Right renal cortex interstitium (tissue), 3 donors: ENCODE results near the gene INSYN2A. TPM values are rescaled to one million over a fixed set of nuclear protein-coding genes. Genes with fewer than 3 reads are reported as not detected.

Experiments used
- DNase-seq, 3 donors: peaks; one replicate each; pipeline ENCODE4 v3.0.0-alpha.2; 2013; ENCODE audit warnings: low read depth in 3 of 3, low spot score in 2 of 3
- polyA plus RNA-seq, 3 donors: library from polyadenylated mRNA; unstranded; fragments of 120-200 nt; gene quantifications; one replicate each; pipeline ENCODE4 v1.2.1, GENCODE V29; 2013; ENCODE audit not compliant: insufficient read length in 3 of 3

INSYN2A gene
- polyA plus RNA-seq, result 1 to 10 TPM; 3.9 to 7.3 (median 4.3) TPM

DNA sequence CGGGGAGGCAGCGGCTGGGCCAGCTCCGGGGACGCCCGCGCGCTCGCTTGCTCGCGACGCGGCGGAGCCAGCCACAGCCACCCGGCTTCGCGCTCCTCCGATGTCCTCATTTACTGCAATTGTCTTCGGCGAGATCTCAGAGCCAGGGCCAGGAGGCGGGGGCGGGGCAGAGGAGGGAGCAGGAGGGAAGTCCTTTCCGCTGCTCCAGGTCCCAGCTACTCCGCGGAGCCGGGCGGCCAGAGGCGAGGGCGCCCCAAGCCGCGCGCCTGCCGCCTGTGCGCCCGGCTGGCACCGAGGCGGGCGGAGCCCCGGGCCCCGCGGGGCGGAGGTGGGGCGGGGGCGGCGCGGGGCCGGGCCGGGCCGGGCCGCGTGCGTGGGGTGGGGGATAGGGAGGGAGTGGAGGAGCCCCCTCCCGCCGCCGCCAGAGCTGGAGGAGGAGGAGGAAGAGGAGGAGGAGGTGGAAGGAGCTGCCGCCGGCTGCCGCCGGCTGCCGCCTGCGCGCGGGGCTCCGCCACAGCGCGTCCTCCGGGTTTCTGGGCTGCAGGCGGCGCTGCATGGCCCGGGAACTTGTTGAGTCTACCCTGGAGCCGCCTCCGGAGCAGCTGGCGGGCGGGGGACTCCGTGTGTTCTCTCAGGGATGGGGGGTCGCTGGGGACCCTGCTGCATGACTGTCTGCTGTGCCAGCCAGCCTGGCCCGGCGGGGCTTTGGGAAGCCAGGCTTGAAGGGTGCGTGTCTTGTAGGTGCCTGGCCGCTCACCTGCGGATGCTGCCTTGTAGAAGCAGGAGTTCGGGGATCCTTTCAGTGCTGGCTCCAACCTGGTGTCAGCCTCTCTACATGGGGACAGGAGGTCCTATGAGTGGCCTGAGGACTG lies at the start of gene INSYN2A:
TSS of gene INSYN2A (minus strand) at position 310 of the 872 bp plus-strand sequence. CDS start 20,196 bp downstream, outside the sequence.
- no peak for DNase-seq

DNA sequence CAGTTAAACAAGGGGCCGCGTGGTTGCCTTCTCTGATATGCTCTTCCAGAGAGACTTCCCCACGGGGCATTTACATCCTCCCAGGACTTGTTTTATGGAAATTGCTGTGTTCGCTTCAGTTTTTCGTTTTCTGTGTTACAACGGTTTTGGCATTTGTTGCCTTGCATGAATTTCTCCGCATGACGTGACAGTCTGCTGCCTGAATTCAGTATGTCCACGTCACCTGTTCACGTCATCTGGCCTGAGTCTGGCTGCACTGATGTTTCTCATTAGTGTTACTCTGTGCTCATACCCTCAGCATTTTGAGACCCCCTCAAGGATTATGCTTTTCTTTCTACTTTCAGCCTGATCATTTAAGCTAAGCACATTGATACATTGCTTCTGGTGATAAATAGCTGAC lies 49.1 kb upstream of the INSYN2A start:
- DNase-seq, result no peak

- DNase-seq, result no peak
These were observed 47.3 kb upstream of the INSYN2A start for GRCh38 chr10:127243490-127244272.

DNA sequence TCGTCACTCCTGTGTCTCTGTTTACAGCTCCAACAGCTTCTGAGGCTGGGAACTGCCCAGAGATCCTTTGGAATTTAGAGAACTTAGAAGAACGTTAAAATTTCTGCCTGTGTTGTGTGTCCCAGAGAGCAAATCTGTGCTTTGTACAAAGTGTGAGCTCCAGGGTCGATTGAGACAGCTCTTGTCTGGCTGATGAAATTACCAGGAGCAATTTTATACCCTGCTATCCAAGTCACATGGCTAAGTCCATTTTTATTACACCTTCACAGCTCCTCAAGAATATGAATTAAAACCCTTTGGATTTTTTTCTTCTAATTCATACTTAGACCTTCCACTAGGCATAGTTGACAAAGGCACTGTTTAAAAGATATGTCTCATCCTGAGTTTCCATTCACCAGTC lies 46.5 kb upstream of the INSYN2A start:
- no peak for DNase-seq

DNA sequence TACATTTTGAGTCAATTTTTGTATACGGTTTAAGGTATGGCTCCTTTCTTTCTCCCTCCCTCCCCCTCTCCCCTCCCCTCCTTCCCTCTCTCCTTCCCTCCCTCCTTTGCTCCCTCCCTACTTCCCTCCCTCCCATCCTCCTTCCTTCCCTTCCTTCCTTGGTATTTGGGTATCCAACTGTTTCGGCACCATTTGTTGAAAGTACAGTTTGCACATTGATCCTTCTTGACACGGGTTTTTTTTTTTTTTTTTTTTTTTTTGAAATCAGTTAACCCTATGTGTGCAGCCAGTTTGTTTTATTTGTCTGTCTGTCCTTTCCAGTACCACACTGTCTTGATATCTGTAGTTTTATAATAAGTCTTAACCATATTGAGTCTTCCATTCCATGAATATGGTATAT lies 39.9 kb upstream of the INSYN2A start:
- no peak for DNase-seq

DNA sequence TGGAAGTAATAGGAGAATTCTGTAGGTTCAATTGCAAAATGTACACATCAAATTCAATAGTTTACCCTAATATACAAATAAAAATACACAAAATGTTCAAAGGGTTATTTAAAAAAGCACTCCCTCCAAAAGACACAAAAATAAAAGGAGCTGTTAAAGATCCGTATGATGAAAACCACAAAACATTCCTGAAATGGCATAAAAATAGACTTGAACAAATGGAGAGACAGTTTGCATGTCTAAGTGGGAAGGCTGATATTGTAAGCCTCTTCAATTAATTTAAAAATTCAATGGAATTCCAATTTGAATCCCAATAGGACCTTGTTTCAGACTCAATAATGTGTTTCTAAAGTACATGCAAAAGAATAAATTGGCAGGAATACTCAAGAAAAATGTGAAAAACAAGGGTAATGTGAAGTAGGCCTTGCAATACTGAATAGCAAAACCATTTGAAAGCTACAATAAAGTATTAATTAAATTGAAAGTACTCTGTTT lies 38.0 kb upstream of the INSYN2A start:
- no peak for DNase-seq

DNA sequence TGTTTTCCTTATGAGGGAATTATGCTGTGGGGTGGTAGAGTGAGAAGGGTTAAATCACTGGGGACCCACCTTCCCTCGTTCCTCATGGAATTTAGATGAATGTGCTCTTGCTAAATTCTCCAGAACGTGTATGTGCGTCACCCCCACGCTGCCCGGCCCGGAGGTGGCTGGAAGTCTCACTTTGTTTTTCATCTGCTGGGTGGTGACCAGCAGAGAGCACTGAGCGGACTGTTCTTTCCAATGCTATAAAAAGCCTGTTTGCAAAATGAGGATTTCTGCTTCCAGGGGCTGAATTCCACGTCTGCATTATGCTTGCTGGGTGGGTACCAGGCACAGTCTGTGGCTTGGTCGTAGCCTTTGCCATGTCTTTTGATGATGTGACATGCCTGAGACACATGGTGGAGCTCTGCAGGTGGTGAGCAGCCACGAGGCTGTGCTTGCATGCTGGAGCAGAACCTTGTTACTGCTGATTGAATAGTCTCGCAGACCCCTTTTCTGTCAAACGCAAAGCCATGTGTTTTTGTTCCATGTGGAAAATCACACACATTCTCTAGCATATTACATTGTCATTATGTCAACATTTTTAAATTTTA lies 31.9 kb upstream of the INSYN2A start:
- no peak for DNase-seq

- DNase-seq, result no peak
These were observed 31.3 kb upstream of the INSYN2A start for GRCh38 chr10:127227663-127228062.

GRCh38 chr10:127227027-127227426 lies 30.6 kb upstream of the INSYN2A start:
- no peak for DNase-seq

- DNase-seq, result no peak
These were observed 24.9 kb upstream of the INSYN2A start for GRCh38 chr10:127221281-127221680.

DNA sequence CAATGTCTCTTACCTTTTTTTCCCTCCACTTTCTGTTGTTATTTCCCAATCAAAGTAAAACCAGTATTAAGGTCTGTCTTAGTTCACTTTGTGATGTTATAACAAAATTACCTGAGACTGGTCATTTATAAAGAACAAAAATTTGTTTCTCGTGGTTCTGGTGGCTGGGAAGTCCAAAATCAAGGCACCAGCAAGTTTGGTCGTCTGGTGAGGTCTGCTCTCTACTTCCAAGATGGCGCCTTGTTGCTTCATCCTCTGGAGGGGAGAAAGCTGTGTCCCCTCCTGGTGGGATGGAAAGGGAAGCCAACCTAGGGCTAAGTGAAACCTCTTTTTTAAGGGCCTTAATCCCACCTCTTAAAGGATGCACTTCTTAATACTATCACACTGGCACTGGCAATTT lies 22.3 kb upstream of the INSYN2A start:
- DNase-seq, result no peak

DNA sequence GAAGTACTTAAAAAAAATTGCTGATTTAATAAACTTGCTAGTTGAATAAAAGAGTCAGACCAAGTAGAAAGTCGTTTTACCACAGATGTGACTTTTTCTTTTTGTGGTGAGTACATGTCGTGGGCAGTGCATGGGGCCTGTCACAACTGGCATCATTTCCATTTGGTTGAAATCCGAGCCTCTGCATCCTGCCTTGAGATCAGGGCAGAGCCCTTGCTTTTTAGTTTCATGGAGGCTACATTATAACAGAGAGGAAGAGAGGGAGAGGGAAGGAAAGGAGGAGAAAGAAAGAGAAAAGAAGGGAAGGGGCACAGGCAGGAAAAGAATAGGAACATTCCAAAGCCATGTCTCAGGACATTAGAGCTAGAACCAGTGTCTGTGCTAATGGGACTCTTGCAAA lies 20.4 kb upstream of the INSYN2A start:
- DNase-seq, result no peak

GRCh38 chr10:127216274-127216673 lies 19.9 kb upstream of the INSYN2A start:
- DNase-seq, result no peak

- no peak for DNase-seq
These were observed 19.5 kb upstream of the INSYN2A start for GRCh38 chr10:127215866-127216265.

- DNase-seq, result no peak
These were observed 14.6 kb upstream of the INSYN2A start for GRCh38 chr10:127210936-127211466.

DNA sequence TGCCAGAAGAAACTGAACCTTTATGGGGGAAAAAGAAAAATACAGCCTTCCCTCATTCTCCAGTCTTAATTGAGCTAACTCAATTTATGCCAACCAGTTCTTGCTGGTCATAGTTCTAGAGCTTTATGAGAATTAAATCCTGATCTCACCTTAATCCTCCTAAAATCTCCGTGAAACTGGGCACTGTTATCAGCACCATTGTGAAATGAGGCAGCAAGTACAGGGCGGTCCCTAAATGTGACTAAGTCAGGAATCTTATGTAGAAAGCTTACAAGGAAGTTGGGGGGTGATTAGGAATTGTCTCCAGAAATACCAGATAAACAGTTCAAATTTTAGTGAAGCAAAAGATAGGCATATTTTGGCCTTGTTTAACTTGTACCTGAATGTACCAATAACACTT lies 10.7 kb upstream of the INSYN2A start:
- no peak for DNase-seq

DNA sequence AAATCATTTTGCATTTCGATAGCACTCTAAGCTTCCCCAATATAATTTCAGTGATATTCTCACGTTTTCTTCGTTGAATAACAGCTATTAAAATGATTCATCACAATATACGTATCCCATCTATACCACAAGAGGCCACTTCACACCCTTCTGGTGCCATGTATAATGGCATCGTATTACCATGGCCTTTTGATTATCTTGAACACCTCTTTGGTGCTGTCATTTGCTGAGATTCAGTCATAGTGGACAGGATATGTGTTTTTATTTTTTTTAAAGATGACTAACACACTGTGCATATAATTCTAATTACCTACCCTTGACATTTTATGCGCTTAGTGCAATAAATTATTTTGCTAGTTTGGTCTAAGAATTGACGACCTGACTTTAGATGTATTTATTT lies 6.7 kb upstream of the INSYN2A start:
- no peak for DNase-seq

GRCh38 chr10:127200646-127201045 lies 4.3 kb upstream of the INSYN2A start:
- no peak for DNase-seq

DNA sequence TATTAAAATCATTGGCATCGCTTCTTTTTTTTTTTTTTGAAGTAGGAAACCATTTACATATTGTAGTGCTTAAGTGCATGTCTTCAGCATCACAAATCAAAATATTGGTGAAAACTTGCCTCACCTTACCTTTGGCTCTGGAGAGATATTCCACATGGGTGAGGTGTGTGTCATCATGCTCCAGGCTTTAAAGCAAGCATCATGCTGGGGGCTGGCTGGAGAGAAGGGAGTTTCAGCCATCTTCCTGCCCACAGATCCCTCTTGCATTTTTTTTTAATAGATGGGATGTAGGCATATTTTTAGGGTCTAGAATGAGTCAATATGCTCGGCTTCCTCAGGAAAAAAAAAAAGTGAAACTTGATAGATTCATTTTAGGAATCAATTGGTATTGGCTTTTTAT lies 2.3 kb upstream of the INSYN2A start:
- no peak for DNase-seq

- DNase-seq, result no peak
These were observed 1.9 kb upstream of the INSYN2A start for GRCh38 chr10:127198307-127198706.

- no peak for DNase-seq
These were observed 702 bp upstream of the INSYN2A start for GRCh38 chr10:127197154-127197432.
